Panc1 (cell line): ENCODE measurements around the gene NPFF.

Source experiments
- POLR2AphosphoS5 ChIP-seq: IDR thresholded peaks from 2 replicates; pipeline ENCODE4 v1.6.1; 2012; ENCODE audit warnings: mild to moderate bottlenecking, low read depth, low read length, moderate library complexity
- TF ChIP-seq, protein P1 (sequence below): fragments of 450-650 bp; IDR thresholded peaks from 2 replicates; pipeline ENCODE4 v1.5.1; 2017; ENCODE audit warnings: mild to moderate bottlenecking

DNA sequence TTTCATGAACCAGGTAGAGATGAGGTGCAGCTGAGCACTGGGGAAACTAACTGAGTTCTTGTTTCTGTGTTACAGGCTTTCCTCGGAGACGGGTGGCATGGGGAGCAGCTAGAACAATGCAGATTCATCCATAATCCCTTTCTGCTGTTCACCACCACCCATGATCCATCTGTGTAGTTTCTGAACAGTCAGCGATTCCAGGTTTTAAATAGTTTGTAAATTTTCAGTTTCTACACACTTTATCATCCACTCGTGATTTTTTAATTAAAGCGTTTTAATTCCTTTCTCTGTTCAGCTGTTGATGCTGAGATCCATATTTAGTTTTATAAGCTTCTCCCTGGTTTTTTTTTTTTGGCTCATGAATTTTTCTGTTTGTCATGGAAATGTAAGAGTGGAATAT lies 28.0 kb downstream of the NPFF start:
- no peak for TF ChIP-seq POLR2AphosphoS5
- TF ChIP-seq, protein P1, sequence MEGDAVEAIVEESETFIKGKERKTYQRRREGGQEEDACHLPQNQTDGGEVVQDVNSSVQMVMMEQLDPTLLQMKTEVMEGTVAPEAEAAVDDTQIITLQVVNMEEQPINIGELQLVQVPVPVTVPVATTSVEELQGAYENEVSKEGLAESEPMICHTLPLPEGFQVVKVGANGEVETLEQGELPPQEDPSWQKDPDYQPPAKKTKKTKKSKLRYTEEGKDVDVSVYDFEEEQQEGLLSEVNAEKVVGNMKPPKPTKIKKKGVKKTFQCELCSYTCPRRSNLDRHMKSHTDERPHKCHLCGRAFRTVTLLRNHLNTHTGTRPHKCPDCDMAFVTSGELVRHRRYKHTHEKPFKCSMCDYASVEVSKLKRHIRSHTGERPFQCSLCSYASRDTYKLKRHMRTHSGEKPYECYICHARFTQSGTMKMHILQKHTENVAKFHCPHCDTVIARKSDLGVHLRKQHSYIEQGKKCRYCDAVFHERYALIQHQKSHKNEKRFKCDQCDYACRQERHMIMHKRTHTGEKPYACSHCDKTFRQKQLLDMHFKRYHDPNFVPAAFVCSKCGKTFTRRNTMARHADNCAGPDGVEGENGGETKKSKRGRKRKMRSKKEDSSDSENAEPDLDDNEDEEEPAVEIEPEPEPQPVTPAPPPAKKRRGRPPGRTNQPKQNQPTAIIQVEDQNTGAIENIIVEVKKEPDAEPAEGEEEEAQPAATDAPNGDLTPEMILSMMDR = no peak
